GM19397 (cell line): Measurements from ENCODE around the gene SUCLG2.

Experiments
- ATAC-seq: cut with Tn5 transposase; IDR thresholded peaks from one replicate; pipeline ENCODE4 v1.9.1; 2021; ENCODE audit warnings: mild to moderate bottlenecking, moderate library complexity; ENCODE audit not compliant: unreplicated experiment

The SUCLG2 gene

DNA sequence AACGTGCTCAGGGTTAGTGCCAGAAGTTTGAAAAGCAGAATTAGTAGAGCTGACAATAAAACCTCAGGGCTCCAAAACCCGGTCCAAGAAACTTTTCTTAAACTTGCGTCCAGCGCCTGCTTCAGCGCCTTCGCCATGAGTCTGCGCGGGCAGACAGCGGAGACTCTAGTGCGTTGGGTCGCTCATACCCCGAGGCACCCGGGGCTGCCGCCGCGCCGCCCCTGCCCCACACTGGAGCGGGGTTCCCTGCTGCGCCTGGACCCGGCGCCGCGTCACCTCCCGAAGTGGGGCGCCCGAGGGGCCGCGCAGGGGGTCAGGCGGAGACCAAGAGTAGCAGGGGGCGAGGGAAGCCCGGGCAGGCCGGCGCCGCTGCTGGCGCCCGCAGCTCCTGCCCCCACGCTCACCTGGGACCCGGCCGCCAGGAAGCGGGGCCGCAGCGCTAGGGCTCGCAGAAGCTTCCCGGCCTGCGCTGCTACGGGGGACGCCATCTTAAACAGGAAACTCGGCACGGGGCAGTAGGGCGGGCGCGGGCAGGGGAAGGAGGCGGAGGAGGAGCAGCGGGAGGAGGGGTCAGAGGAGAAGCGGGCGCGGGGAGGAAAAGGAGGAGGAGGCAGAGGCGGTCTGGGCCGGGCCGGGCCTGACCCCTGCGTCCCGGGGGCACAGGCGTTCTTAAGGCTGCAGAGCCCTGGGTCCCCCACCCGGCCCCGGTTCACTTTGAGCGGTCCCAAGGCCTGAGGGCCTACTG is at the start of gene SUCLG2:
TSS of gene SUCLG2 (minus strand) at position 514 of the 745 bp plus-strand sequence. CDS start at position 488, 26 bp downstream.
- ATAC-seq, result peak; percentile 73

GRCh38 chr3:67700596-67700995 is 46.2 kb upstream of the SUCLG2 start:
- no peak for ATAC-seq

GRCh38 chr3:67699882-67700281 is 45.5 kb upstream of the SUCLG2 start:
- no peak for ATAC-seq

DNA sequence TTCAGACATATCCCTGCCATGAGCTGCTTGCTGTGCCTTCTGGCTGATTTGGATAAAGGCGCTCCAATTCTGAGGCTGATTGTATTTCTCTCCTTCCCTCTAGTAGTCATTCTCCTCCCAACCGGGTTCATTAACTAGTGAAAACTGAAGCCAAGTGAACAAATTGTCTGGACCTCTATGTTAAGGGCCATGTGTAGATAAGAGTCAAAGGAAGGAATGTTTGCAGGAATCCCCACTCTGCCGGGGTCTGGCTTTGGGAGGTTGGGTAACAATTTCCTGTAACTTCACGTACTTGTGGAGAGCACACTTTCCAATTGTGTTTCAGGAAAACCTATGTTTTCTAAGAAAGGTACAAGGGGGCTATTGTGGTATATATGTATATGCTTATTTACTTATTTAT is 38.2 kb upstream of the SUCLG2 start:
- ATAC-seq, result no peak

GRCh38 chr3:67691926-67692325 is 37.5 kb upstream of the SUCLG2 start:
- ATAC-seq, result no peak

- ATAC-seq, result no peak
Observed at GRCh38 chr3:67691207-67691606, 36.8 kb upstream of the SUCLG2 start.

DNA sequence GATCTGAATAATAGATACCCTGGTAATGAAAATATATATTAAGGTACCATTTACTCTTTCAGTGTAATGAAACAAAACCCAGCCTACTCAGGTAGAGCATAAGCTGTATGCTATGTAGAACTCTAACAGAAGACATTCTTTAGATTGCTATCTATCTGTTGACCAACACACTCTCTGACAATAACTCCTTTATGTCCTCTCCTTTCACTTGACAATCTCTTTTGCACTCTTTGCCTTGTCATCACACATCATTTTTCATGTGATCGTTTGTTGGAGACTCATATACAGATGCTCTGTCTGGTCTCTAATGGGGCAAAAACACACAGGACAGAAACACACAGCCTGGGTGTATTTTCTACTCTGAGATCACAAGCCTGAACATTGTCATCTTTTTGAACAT is 35.4 kb upstream of the SUCLG2 start:
- no peak for ATAC-seq

- ATAC-seq, result no peak
Observed at GRCh38 chr3:67688231-67688630, 33.8 kb upstream of the SUCLG2 start.

DNA sequence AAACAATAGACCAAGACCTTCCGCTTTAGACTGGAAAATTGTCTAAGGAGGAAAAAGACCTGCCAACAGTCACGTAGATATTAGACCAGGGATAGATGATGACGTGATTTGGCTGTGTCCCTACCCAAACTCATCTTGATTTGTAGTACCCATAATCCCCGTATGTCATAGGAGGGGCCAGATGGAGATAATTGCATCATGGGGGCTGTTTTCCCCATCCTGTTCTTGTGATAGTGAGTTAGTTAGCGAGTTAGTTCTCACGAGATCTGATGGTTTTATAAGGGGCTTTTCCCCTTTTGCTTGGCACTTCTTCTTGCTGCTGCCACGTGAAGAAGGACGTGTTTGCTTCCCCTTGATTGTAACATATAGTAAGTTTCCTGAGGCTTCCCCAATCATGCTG is 31.7 kb upstream of the SUCLG2 start:
- no peak for ATAC-seq

DNA sequence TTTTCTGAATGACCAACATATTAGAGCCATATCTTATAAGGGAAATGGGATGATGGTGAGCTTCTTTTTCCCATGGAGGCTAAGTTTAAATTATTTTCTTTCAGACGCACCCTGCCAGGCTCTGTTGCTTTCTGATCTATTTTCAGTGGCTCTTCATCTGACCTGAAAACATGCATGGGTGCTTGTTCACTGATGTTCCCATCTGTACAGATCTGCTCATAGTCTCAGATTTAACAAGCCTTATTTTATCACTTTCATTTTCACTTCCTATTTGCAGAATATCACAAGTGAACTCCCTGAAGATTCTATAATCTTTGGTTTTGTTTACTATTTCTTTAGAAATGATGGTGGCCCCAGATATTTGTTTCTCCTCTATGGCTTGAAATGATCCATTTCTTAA is 31.1 kb upstream of the SUCLG2 start:
- peak; percentile 98 for ATAC-seq

- ATAC-seq, result no peak
Observed at GRCh38 chr3:67684211-67684610, 29.8 kb upstream of the SUCLG2 start.

DNA sequence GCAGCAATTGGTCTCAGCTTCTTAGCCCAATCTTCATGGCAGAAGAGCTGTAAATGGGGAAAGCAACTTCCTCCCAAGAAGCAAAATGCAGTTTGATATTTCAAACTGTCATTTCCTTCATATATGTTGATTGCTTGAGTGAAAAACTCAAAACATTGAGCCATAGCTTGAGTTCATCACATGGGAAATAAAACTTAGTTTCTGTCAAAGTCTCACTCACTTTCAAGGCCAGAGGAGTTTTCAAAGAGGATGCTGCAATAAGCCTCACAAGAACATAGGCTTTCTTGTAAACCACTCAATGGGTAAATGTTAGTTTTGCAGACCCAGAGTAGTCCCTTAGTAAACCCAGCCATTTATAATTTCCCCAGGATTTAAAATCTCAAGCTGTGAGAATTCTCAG is 29.1 kb upstream of the SUCLG2 start:
- no peak for ATAC-seq

- no peak for ATAC-seq
Observed at GRCh38 chr3:67678665-67679064, 24.3 kb upstream of the SUCLG2 start.

DNA sequence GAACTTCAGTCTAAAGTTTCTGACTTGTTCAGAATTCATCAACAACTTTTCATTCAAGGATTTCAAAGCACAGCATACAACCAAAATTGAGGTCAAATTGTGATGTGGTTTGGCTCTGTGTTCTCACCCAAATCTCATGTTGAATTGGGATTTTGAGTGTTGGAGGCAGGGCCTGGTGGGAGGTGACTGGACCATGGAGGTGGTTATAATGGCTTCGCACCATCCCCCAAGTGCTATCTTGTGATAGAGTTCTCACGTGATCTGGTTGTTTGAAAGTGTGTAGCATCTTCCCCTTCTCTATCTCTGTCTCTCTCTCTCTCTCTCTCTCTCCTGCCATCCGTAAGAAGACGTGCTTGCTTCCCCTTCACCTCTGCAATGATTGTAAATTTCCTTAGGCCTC is 19.6 kb upstream of the SUCLG2 start:
- ATAC-seq, result no peak

GRCh38 chr3:67662733-67663132 is 8.3 kb upstream of the SUCLG2 start:
- no peak for ATAC-seq

GRCh38 chr3:67661089-67661488 is 6.7 kb upstream of the SUCLG2 start:
- ATAC-seq, result no peak

GRCh38 chr3:67657192-67657591 is 2.8 kb upstream of the SUCLG2 start:
- ATAC-seq, result no peak

GRCh38 chr3:67656614-67657013 is 2.2 kb upstream of the SUCLG2 start:
- no peak for ATAC-seq

DNA sequence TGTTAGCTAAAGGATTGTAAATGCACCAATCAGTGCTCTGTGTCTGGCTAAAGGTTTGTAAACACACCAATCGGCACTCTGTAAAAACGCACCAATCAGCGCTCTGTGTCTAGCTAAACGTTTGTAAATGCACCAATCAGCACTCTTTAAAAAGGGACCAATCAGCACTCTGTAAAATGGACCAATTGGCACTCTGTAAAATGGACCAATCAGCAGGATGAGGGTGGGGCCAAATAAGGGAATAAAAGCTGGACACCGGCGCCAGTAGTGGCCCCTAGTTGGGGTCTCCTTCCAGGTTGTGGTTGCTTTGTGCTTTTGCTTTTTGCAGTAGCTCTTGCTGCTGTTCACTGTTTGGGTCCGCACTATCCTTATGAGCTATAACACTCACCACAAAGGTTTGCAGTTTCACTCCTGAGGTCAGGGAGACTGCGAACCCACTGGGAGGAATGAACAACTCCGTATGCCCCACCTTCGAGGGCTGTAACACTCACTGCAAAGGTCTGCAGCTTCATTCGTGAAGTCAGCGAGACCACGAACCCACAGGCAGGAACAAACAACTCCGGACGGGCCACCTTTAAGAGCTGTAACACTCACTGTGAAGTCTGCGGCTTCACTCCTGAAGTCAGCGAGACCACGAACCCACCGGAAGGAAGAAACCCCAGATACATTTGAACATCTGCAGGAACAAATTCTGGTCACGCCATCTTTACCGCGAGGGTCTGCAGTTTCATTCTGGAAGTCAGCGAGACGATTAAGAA is 1.1 kb upstream of the SUCLG2 start:
- peak; percentile 47 for ATAC-seq

- no peak for ATAC-seq
Observed at GRCh38 chr3:67654844-67655177, 399 bp upstream of the SUCLG2 start.

GRCh38 chr3:67653425-67654098 is 850 bp downstream of the SUCLG2 start:
- ATAC-seq, result peak; percentile 24

DNA sequence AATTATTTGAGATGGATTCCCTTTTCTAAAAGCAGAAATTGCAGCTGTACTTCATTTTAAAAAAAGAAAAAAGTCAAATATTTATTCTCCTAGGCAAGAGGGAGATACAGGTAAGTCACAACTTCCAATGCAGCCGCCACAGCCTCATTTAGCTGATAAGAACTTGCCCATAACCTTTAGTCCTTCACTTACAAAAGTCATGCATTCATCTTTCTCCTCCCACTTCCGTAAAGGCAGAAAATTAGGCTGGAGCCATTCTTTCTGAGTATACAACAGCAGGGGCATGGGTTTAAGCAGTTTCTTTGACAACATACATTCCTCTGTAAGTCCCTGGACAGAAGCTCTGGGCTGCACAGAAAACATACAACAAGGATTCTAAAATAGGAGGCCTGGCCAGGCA is 4.3 kb downstream of the SUCLG2 start:
- no peak for ATAC-seq
